Activated CD8-positive, alpha-beta memory T cell treated with anti-CD3 and anti-CD28 coated beads, Interleukin-2, amount 50 U/mL, for 1 hour (primary cell): ENCODE results near the gene KCNQ5.

Experiments used
- DNase-seq: peaks from one replicate; pipeline ENCODE4 v3.0.0-alpha.2; 2020; ENCODE audit errors: extremely low read depth

Gene KCNQ5

DNA sequence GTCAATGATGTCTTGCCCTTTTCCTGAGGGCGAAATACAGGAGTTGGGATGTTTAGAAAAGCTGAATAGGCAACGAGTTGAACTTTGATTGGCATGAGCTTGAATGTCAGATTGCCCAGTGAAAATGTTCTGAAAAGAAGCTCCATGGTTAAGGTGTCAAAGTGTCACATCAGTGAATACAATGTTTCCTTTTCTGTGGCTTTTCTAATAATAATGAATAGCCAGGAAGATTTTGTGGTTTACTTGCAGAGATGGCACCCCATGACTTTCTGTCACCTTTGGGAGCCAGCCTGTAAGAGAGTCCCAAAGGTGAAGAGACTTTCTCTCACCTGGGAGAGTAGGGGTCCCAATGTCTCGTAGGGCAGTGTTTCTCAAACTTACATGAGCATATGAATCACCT is 119.2 kb downstream of the KCNQ5 start:
- no peak for DNase-seq

DNA sequence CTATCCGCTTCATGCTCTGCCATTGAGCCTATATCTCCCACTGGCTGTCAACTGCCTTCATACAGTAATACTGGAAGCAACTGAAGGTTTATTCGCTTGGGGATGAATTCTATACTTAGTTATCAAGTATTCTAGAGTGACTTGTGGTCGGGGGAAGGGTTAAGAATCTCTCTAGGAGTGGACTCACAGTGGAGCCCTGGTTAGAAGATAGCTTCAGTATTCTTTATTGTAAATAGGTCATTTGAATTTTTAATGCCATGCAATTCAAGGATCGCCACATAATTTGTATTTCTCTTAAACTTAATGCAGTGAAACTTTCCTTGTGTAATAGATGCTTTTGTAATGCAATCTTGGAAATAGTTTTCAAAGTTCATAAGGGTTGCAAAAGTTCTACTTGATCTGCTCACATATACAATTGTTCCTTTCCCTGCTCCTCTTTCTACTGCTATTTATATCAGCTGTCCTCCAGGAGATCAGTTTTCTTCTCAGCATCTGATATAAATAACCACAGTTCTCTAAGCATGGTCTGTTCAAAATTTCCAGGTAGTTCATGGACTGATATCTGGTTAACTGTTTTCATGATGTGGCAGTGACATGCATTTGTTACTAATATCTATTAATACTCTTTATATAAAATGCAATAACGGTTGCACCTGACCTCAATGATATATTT is 120.3 kb downstream of the KCNQ5 start:
- DNase-seq: no peak

GRCh38 chr6:72746276-72746675 is 124.4 kb downstream of the KCNQ5 start:
- DNase-seq: no peak

- DNase-seq: no peak
Measured at GRCh38 chr6:72748759-72749158, 126.9 kb downstream of the KCNQ5 start.

GRCh38 chr6:72755752-72756151 is 133.9 kb downstream of the KCNQ5 start:
- no peak for DNase-seq

DNA sequence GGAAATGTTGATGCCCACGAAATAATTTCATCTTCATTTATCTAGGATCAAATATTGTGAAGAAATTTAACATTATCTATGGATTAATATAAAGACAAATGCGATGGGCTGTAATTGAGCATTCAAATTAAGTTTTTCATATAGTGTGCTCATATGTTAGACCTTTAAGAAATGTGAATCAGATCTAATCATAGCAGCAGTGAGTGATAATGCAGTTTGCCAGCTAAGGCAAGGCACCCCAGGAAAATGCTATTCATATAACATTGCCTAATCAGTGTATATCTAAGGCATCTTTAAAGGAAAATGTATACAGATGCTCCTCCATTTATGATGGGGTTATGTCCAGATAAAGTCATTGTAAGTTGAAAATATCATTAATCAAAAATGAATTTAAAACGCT is 135.2 kb downstream of the KCNQ5 start:
- no peak for DNase-seq

GRCh38 chr6:72757926-72758325 is 136.1 kb downstream of the KCNQ5 start:
- no peak for DNase-seq

- no peak for DNase-seq
Measured at GRCh38 chr6:72758901-72759300, 137.0 kb downstream of the KCNQ5 start.

- DNase-seq: no peak
Measured at GRCh38 chr6:72760114-72760793, 138.4 kb downstream of the KCNQ5 start.

- DNase-seq: no peak
Measured at GRCh38 chr6:72761761-72762160, 139.9 kb downstream of the KCNQ5 start.

DNA sequence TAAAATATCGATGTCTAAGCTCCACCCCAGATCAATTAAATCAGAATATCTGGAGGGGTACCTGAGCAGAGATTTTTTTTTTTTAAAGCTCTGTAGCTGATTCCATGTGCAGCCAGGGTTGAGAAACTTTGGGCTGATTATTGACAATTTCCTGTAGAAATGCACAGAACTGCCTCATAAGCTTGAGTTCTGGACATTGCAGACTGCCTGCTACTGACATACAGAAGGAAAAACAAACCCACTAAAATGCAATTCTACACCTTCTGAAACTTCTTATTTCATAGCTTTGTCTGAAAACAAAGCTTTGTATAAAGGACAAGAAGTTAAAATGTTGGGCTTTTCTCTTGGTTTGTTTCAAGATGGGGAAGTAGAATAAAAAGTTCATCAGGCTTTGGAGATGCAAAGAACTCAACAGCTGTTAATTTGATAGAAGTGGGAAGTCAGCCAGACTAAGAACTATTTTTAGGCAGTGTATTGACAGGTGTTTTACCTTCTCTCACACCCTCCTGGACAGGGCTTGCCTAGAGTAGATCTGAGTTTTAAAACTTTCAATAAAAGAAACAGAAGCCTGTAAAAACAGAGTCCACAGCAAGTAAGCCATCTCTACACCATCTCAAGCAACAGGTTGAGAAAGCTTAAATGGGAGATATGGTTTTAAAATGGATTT is 147.7 kb downstream of the KCNQ5 start:
- DNase-seq: no peak

GRCh38 chr6:72770959-72771358 is 149.1 kb downstream of the KCNQ5 start:
- no peak for DNase-seq

DNA sequence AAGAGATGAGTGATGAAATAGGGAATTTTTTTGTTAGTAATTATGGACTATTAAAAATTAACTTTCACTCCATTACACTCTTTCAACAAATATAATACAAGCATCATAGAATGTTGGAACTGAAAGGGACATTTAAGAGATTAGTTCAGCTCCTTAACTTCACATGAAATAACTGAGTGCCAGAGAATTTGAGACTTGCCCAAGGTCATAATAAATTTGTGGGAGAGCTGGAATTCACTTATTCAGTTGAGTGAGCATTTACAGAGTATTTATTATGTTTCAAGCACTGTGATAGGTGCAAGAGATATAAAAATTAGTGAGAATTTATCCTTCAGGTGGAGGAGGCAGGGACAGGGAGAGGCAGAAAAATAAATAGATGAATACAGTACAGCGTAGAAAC is 154.6 kb downstream of the KCNQ5 start:
- no peak for DNase-seq

DNA sequence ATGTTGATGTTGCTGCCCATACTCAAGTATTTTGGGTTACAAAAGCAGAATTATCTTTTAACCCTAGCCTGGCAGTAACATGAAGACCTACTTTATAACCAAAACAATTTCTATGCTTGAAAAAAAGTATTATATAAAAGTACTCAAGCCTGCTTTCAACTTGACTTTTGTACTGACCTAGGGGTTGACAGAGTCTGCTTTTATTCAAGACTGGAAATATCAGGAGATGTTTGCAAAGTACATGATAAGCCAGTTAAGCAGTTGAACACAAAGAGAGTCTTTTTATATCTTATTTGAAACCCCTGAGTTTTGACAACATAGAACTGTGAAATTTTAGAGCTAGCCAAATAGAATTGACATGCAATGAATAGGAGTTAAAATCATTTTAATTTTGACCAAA is 159.8 kb downstream of the KCNQ5 start:
- no peak for DNase-seq

DNA sequence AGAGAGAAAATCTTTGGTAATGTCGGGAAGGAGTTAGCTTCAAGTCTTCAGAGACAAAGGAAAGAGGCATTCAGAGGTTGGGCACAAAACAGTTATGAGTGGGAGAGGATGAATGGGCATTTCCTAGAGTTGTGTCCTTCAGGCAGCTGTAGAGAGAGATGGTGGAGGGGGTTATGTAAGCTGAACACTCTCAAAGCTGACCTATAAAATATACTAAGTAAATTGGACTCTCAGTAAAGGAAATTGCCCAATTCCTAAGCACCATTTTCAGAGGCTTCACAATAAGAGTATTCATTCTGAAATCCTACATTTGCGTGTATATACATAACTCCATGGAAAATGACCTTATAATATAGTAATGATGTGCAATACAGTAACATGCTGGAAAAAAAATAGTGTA is 161.2 kb downstream of the KCNQ5 start:
- no peak for DNase-seq

DNA sequence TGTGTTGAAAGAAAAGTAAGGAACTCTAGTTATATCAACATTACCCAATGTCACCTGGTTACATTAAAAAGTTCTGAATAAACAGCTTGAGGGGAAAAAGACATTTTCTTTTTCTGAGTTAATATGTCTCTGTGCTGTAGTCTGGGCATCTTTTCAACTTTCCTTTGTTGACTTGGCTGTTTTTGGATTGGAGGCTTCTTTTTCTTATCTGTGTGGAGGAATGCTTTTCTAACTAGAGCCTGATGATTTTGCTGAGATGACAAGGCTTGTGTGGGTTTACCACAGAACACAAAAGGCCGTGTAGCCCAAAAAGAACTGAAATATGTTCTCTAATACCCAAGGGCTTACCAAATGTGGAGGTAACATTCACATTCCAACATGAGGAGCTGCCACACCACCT is 161.8 kb downstream of the KCNQ5 start:
- DNase-seq: no peak

DNA sequence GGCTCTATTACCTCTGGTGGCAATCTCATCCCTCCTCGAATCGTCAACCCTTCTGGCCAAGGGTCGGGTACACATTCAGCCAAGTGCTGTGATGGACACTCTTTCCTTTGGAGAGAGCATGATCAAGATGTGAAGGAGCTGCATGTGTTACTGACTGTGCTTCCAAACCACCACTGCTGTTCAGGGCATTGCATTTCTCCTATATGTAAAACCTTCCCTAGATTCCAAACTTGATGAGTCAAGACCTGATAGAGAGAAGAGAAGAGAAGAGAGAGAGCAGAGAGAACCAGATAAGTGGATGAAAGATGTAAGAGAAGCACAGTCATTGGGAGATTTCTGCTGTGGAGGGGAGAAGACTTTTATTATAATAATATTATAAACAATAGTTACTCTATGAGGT is 162.2 kb downstream of the KCNQ5 start:
- DNase-seq: no peak

DNA sequence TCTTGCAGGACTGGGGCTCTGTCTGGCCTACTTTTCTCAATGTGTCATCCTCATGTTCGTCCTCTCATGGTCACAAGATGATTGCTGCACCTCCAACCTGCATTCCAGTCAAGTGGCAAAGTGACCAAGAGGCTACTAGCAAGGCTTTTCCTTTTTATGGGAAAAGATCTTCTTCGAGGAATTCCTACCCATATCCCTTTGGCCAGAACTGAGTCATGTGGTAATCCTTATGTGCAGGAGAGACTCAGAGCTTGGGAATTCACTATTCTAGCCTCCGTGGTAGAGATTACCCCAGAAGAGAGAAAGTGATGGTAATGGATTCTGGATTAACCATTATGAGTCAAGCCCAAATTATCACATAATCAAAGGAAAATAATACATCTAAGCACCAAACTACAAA is 162.7 kb downstream of the KCNQ5 start:
- no peak for DNase-seq

GRCh38 chr6:72787391-72788031 is 165.6 kb downstream of the KCNQ5 start:
- DNase-seq: no peak

DNA sequence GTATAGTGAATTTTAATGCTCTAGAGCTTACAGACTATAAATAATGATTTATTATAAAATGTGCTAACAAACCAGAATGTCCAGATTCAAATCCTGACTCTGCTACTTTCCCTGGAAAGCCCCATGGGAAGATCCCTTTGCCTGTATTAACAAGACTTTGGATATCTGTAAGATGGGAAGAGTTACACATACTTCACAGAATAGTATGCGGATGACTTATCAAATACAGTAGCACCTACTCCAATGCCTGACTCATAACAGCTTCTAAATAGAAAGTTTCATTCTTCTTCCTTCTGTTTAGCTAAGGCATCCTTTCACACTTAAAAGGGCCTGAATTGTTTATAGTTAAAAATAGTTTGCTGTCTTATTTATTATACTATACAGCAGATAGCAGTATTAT is 166.3 kb downstream of the KCNQ5 start:
- no peak for DNase-seq

- no peak for DNase-seq
Measured at GRCh38 chr6:72789145-72789544, 167.3 kb downstream of the KCNQ5 start.

- DNase-seq: no peak
Measured at GRCh38 chr6:72792692-72793091, 170.8 kb downstream of the KCNQ5 start.
